NCI-H2196 treated with DMSO at 0.1 percent for 48 hours (cell line): ENCODE measurements around the gene MESD.

ENCODE experiments used
- DNase-seq: peaks from one replicate; lab custom pipeline; 2025; ENCODE audit not compliant: unreplicated experiment; lab: John Stamatoyannopoulos, UW

Gene MESD

DNA sequence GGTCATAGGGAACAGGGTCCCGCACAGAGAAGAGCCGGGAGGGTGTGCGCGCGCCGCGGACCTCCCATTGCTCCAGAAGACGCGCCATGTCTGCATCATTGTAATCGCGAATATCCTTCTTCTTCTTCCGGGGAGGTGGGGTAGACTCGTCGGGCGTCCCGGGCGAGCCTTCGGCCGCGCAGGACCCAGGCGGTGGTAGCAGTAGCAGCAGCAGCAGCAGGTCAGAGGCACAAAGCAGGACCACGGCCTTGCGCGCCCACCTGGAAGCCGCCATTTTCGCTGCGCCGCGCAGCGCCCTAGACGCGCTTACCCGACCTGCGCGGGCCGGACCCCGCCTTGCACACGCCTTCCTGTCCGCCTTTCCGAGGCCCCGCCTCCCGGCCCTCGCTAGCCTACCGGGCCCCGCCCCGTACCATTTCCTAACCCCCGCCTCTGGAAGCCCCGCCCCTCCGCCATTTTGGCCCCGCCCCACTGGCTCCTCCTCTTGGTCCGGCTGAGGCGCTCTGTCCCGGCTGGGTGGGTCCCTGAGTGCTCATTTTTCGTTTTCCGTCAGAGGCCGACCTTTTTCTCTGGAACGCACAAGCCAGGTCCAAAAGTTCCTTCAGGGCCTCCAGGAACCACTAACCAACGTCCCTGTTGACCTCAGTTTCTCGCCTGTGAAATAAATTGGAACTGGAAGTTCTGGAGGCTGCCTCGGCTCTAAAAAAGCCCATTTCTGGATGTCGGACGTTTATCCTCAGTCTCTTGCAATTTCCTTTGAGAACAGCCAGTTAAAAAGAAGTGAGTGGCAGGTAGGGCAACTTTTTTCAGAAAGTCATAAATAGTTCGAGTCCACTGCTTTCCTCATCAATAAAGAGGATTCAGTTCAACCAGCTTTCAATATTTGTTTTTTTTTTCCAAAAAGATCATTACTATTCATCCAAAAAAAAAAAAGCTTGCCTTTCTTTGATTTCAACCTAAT, at the start of gene MESD:
Gene MESD, minus strand, starts transcription at position 302 of the 961 bp plus-strand sequence. Its CDS starts 28 bp downstream, at position 274.
- DNase-seq: peak; percentile 62

DNA sequence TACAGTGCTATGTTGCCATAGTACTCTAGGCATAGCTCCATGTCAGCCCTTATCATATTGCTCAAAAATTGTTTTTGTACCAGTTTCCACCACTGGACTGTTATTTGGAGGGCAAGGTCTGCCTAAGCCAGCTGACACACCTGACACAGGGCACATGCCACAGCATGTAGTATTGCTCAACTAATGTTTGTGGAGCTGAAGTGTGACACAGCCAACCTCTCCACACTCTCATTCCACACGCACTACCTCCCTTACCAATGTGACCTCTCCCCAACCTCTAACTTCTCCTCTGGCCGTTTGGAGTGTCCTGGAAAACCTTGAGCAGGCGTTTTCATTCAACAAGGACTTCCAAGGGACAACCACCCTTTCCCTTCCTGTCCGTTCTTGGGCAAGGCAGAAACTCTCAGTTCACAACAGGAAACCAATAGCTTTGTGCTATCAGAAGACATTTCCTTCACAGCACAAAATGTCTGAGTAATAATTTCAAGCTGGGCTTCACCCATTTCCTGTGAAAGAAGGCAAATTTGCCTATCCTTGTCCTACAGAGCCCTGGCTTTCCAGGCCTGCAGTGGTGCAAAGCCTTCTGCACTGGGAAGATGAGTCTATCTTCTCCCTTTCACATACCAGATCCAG, 49.5 kb upstream of the MESD start:
- DNase-seq: no peak

DNA sequence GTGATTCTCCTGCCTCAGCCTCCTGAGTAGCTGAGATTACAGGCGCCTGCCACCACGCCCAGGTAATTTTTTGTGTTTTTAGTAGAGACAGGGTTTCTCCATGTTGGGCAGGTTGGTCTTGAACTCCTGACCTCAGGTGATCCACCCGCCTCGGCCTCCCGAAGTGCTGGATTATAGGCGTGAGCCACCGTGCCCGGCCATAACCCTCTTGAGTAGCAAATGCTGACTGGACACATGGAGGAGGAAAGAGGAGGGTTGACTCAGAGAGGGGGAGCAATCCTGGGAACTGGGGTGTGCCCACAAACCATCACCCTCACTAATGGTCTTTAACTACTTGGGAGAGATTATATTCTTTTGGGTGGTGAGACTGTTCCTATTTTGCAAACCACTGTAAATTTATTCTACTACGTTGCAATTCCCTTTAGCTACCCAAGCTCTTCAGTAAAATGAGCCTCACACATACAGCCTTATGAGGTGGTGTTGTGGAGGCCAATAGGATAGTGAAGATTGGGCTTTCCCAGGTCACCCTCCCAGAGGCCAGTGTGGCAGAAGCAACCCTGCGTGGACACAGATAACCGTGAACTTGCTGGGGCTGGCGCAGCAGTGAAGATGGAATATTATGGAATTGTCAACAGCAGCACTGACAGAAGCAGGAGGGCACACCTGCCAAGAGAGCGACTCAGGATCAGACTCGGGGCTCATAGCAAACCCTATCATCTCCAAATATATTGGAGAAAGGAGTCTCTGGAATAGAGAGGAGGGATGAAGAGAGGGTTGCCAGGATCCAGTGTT, 48.5 kb upstream of the MESD start:
- DNase-seq: no peak

DNA sequence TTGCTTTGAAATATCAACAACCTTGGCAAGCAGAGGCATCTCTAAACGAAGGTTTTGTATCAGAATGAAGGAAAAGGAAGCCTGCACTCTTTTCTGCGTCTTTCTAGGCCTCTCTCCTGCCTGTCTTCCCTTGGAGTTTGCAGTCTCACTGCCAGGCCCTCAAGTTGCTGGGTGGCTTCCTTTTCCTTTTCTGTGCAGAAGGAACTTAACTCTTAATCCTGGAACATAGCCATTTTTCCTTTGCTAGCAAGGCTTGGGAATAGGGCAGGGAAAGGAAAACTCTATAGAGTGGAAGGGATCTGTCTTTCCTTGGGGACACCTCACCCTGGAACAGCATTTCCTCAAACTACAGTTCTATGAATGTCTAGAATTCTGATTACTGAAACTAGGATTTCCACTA, 43.9 kb upstream of the MESD start:
- DNase-seq: no peak

DNA sequence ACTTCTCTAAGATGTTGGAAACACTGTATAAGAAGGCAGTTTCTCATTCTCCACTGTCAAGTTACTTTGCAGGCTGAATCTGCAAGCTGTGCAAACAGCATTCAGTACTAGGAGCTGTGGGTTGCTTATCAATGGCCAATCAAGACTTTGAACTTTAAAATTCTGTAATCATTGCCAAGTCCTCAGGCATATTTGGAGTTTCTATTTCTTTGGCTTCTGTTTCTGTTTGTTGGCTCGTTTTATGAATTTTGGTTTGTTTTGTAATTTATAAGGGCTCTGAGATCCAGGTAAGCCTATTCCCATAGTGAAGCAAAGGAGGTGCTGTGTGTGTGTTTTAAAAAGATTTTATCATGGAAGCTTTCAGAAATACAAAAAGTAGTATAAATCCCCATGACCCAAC, 43.2 kb upstream of the MESD start:
- no peak for DNase-seq

DNA sequence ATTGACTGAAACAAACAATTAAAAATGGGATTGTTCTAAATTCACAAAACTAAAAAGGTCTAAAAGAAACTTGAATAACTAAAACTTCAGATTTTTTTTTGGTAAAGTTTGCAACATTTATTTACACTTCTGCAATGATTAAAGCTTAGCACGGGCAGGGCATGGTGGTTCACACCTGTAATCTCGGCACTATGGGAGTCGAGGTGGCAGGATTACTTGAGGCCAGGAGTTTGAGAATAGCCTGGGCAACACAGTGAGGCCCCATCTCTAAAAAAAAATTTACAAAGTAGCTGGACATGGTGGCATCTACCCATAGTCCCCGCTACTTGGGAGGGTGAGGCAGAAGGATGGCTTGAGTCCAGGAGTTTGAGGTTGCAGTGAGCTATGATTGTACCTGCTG, 42.7 kb upstream of the MESD start:
- DNase-seq: no peak

DNA sequence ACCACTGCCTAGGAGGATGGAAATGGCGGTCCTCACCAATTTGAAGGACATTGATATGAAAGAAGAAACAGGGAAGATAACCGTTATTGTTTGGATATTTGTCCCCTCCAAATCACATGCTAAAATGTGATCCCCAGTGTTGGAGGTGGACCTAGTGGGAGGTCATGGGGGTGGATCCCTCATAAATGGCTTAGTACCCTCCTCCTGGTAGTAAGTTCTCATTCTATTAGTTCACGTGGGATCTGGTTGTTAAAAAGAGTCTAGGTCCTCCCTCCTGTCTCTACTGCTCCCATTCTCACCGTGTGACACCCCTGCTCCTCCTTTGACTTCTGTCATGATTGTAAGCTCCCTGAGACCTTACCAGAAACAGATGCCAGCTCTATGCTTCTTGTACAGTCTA, 41.6 kb upstream of the MESD start:
- no peak for DNase-seq

DNA sequence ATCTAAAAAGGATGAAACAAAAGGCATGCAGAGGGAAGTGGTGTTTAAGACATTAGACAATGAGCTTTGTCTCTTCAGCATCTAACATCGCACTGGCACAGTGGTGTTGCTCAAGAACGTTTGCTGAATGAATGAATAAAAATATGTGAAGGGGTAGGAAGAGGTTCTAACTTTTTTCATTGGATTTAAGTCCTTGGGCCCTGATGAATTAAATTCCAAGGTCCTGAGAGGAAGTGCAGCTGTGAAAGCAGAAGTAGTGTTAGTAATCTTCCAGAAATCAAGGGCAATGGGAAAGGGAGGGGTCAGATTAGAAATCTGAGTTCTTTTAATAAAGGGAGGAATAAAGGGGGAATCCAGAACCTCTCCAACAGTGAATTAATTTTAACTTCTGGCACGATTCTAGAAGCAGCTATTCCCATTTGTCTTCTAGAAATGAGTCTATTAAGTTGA, 40.7 kb upstream of the MESD start:
- DNase-seq: no peak

DNA sequence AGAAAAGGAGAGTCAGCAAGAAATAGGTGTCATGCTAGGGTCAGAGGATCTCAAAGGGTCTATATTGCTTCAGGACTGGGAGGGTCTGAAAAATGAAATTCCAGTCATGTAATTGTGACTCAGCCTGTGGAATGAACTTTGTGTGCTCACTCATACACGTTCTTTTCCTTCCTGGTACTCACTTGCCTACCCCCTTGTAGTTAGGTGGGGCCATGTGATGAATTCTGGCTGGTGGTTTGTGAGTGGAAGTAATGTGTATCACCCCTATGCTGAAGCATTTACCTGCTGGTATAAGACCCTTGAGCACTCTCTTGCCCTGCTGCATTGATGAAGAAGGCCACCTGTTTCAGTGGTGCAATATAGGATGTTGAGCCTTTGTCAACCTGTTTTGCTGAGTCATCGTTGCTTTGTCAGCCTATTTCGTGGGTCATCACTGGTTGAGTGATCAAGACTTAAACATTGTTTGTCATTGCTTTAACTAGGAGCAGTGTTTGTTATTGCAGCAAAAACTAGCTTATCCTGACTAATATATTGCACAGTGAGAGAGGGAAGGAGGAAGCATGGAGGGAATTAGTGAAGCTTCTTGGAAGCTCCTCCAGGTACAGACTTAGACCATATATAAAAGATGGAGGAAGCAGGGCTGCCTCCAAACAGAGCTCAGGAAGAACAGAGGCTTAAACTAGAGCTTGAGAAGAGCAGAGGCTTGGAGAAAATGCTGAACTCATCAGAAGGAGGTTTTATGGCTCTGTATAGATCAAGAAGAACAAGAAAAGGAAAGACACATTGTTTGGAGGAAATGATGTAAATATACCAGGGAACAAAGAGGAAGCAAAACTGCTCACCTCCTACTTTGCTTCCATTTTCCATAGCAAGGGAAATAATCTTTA, 40.0 kb upstream of the MESD start:
- no peak for DNase-seq

DNA sequence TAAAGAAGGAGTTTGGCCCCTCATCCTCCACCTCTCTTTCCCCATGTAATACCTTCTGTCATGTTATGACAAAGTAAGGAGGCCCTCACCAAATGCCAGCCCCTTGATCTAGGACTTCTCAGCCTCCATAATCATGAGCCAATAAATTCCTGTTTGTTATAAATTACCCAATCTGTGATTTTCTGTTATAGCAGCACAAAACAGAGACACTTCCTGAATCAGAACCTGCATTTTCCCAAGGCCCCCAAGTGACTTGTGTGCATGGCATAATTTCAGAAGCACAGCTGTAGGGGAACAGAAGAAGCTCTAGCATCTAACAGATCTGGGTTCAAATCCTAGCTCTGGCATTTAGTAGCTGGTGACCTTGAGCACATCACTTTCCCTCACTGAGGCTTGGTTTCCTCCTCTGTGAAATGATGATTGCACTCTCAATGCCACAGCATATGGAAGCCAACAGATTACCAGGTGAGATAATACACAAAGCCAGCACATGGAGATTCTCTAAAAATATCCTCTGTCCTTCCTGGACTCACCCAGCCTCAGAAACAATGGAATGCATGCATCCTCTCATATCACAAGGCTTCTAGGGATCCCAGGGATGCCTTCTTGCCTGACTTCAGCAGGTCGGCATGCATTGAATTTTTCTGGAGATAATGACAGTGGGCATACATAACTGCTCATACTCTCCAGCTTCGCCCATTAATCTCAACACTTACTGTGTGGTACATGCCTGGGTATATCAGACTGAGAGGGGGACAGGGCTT, 37.4 kb upstream of the MESD start:
- DNase-seq: no peak

DNA sequence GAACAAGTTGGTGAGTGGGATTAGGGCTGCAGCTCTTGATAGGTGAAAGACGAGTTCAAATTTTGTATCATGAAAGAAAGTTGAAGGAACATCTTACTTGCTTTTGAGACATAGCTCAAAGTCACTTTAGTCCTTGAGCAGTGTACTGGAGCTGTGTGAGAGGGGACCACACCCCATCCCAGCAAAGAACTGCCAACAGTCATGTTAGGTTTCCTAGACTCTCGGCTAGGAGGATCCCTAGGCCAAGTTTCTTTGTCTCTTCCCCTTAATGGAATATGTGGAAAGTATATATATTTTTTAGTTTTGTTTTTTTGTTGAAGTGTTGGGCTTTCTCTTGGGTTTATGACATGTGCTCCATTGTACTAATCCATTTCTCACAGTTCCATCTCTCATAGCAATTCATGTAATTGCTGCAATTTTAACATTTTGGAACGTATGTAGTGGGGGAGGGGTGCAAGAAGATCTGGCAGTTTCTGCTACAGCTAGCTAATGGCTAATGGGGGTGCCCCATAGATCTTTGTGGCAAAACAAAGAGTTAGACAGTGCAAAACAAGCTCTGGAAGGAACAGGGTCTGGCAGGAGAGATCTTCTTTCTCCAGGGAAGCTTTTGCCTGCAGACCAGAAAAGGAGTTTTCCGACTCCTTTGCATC, 36.2 kb upstream of the MESD start:
- no peak for DNase-seq

DNA sequence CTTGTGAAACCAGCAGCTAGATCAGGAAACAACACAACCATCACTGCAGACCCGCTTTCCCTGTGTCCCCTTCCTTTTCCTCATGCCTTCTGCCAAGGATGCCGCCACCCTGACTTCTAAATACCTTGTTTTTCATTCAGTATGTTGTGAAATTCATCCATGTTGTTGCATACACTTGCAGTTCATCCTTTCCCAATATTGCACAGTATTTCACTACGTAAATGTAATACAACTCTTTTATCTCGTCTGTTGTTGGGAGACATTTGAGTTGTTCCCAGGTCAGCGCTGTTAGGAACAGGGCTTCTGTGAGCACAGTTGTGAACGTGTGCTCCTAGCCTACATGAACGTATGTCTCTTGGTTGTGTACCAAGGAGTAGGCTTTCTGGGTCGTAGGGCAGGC, 35.3 kb upstream of the MESD start:
- no peak for DNase-seq

DNA sequence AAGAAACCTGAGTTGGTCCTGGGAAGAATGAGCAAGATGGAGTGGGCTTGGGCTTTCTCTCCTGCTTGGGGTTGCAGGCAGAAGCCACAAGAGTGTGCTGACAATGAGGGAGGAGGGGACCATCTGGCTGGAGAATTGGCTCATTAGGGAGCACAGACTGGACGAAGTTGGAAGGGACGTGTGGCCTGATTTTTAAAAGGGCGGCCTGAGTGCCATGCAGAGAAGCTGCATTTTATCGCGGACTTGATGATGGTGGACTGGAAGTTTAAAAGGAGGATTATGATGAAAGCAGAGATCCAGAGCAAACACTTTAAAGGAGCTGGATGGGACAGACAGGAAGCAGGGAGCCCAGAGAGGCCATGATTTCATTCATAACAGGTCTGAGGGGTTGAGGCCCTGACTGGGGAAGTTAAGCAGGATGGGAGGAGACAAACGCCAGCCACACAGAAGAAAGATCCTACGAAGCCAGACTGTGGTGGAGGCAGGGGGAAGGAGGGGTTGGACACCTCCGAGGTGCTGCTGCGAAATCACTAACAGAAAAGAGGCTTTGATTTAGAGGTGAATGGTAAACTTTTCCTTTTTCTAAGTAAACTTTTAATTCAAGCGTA, 34.8 kb upstream of the MESD start:
- DNase-seq: no peak

DNA sequence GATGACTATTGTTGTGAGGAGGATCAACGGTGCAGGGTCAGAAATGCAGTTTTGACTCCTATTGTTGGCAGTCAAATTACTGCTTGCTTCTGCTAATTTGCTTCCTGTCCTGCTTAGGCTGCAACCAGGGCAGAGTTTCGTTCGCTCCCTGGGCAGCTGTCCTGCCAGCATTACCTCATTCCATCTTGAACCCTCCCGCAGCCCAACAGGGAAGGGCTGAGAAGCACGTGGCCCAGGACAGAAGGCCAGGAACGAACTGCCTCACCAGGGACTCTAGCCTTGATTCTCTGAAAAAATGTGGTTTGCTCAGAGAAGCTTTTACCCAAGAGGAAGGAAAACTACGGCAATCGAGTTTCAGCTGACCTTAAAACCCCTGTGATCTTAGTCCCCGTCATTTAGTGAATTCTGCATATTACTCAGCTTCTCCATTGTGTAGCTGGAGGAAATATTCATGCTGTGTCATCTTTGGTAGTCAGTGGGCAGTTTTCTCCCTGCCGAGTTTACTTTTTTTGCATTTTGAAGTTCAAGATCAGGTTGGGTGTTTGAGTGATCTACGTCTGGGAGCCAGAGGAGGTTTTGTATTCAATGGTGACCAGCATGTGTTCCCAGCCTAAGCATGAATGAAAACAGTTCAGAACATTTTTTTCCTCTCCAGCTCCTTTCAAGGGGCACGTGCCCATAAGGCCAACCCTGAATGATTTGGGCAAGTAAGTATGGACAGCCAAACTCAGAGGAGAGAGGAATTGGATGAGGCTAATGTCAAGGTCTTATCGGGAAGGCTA, 34.1 kb upstream of the MESD start:
- DNase-seq: no peak

DNA sequence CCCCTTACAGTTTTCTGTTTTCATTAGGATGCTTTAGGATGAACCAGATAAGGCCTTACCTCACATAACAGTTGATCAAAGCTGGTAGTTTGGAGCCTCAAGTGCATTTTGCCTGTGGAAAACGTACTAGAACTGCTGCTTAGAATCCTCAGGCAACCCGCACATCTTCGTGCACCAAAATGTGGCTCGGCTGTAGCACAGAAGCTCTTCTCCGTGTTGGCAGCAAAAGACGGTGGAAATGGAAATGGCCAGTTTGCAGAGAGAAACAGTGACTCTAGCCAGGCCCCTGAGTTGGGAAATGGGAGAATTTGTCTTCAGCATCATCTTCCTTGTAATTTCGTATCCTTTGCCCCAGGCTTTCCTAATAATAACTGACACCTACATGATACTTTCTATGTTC, 31.7 kb upstream of the MESD start:
- no peak for DNase-seq

DNA sequence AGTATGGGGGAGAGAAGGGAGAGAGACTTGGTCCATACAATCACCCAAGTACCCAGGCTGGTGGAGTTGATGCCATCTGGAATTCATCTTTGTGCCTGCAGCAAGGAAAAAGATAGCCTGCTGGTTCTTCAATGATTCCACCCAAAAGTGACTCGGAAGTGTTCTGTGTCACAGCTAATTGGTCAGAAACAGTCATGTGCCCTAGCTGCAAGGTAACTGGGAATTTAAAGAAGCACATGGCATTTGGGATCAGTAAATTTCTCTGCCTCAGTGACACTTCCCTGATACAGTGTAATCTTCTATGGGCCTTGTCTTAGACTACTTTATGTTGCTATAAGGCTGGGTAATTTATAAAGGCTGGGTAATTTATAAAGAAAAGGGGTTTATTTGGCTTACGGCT, 28.6 kb upstream of the MESD start:
- DNase-seq: no peak

DNA sequence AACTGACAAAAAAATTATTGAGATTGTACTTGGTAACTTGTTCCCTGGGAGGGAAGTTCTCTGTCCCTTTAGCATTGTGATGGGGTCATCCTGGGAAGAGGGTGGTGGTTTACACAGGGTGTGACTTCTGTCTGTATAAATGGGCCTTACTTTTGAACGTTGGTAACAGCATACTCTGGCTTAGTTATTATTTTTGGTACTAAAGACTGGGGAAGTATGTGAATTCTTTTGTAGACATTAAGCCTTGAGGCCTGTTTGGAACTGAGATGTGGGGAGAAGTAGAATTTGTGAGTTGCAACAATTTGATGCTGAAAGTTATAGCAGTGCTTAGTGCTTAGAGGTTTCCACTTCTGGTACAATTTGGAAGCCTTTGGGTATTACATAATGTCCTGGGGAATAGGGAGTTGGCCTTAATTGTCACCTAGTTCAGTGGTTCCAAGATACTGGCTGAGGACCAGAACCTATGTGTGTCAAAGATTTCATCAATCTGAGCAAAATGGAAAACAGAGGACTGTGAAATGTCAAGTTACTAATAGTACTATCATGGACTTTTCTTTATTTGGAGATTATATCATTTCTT, 27.0 kb upstream of the MESD start:
- no peak for DNase-seq
